A549 (cell line): ENCODE measurements around the gene SYTL2.

ENCODE experiments used
- CBX8 ChIP-seq: fragments of 200-600 bp; sonication (generic); IDR thresholded peaks from 2 replicates; pipeline ENCODE4 v1.6.1; 2016
- CTCF ChIP-seq: fragments of >200 bp; sonication (Bioruptor Twin); formaldehyde crosslinking; IDR thresholded peaks from 3 replicates; pipeline ENCODE4 v1.5.1; 2016
- EP300 ChIP-seq, 2 experiments: fragments of >200 bp; sonication (Bioruptor Twin); formaldehyde crosslinking; IDR thresholded peaks; 2 replicates in 1 of 2; 3 replicates in 1 of 2; pipeline ENCODE4 v1.6.1; 2016 to 2017
- MAZ ChIP-seq: fragments of 150-350 bp; IDR thresholded peaks from 2 replicates; pipeline ENCODE4 v1.6.1; 2014; ENCODE audit warnings: antibody characterized with exemption, low read depth, low read length, borderline replicate concordance
- MYC ChIP-seq: IDR thresholded peaks from 2 replicates; pipeline ENCODE4 v1.6.1; 2012; ENCODE audit warnings: mild to moderate bottlenecking, inconsistent platforms, low read length, improper control_type of control experiment, borderline replicate concordance
- POLR2A ChIP-seq: IDR thresholded peaks from 2 replicates; pipeline ENCODE4 v1.6.1; 2012; ENCODE audit warnings: mild to moderate bottlenecking, low read length
- RAD21 ChIP-seq, 2 experiments: fragments of >200 bp in 1 of 2; sonication (Bioruptor Twin) in 1 of 2; formaldehyde crosslinking in 1 of 2; IDR thresholded peaks in 1 of 2; conservative IDR thresholded peaks in 1 of 2; 2 replicates in 1 of 2; 3 replicates in 1 of 2; pipeline ENCODE4 v1.6.1; 2012 to 2018; ENCODE audit warnings: inconsistent platforms in 1 of 2
- TP53 ChIP-seq: fragments of 250-450 bp; sonication (Bioruptor Pico); IDR thresholded peaks from 2 replicates; pipeline ENCODE4 v1.5.0; 2021; ENCODE audit warnings: mild to moderate bottlenecking, moderate library complexity

GRCh38 chr11:85795712-85796487, 15.0 kb downstream of the SYTL2 start:
- TF ChIP-seq TP53 (CRISPR knock-in tag) = no peak
- TF ChIP-seq CTCF = no peak
- TF ChIP-seq EP300 (IDR thresholded peaks at IDR 0.05) = no peak
- TF ChIP-seq POLR2A = no peak
- no peak for TF ChIP-seq CBX8
- TF ChIP-seq MAZ = no peak
- no peak for TF ChIP-seq MYC
- no peak for TF ChIP-seq RAD21 (conservative IDR thresholded peaks at IDR 0.05 in 1 of 2, IDR thresholded peaks at IDR 0.05 in 1 of 2)
